CD4-positive, CD25-positive, alpha-beta regulatory T cell (primary cell): Measurements from ENCODE around the gene PLPP6. TPM values are rescaled to one million over a fixed set of nuclear protein-coding genes. Genes with fewer than 3 reads are reported as not detected.
A peak's percentile ranks its signal among the peaks of the same experiment; 100 is the strongest.

Source experiments
- ATAC-seq, 2 donors: fragments of 150-1000 bp; cut with Tn5 transposase; one replicate each; pipeline ENCODE4 v1.10.0; 2021; ENCODE audit warnings: low read depth in 2 of 2, moderate number of reproducible peaks in 2 of 2, moderate library complexity in 1 of 2
- DNase-seq, 3 donors: peaks; one replicate each; pipeline versions ENCODE4 v3.0.0 to v3.0.0-alpha.2; 2012 to 2022; ENCODE audit warnings: mixed read lengths in 1 of 3
- H3K27ac ChIP-seq: one replicate; pipeline ENCODE4 v1.7.0; 2013; ENCODE audit warnings: mild to moderate bottlenecking, low read length; ENCODE audit not compliant: insufficient read depth, poor library complexity, severe bottlenecking
- H3K27me3 ChIP-seq: one replicate; pipeline ENCODE4 v1.7.0; 2013; ENCODE audit warnings: low read length; ENCODE audit not compliant: control insufficient read depth, insufficient read depth
- H3K36me3 ChIP-seq: one replicate; pipeline ENCODE4 v1.7.0; 2013; ENCODE audit warnings: mild to moderate bottlenecking, low read length, moderate library complexity; ENCODE audit not compliant: control insufficient read depth, insufficient read depth
- H3K4me1 ChIP-seq: 2 replicates; pipeline ENCODE4 v1.7.0; 2013; ENCODE audit warnings: mild to moderate bottlenecking, low read length; ENCODE audit not compliant: insufficient read depth, control insufficient read depth, poor library complexity, severe bottlenecking
- H3K4me3 ChIP-seq: one replicate; pipeline ENCODE4 v1.7.0; 2013; ENCODE audit warnings: low read depth, mild to moderate bottlenecking, low read length, moderate library complexity
- H3K9me3 ChIP-seq, 2 experiments: 1 replicate in 1 of 2; 2 replicates in 1 of 2; pipeline ENCODE4 v1.7.0; 2013; ENCODE audit warnings: low read length in 2 of 2, mild to moderate bottlenecking in 1 of 2, moderate library complexity in 1 of 2; ENCODE audit not compliant: control insufficient read depth in 2 of 2
- H3K27ac Mint-ChIP-seq, 3 donors: one replicate each; pipeline ENCODE4 v1.8.0; 2020 to 2022; ENCODE audit warnings: mild to moderate bottlenecking in 3 of 3, mixed read lengths in 3 of 3, moderate library complexity in 2 of 3
- H3K27me3 Mint-ChIP-seq: one replicate; pipeline ENCODE4 v1.8.0; 2022; ENCODE audit warnings: mild to moderate bottlenecking, mixed read lengths
- H3K36me3 Mint-ChIP-seq: one replicate; pipeline ENCODE4 v1.8.0; 2020; ENCODE audit warnings: mixed read lengths
- H3K4me1 Mint-ChIP-seq, 4 donors: one replicate each; pipeline ENCODE4 v1.8.0; 2020 to 2022; ENCODE audit warnings: mixed read lengths in 4 of 4, mild to moderate bottlenecking in 1 of 4
- H3K4me3 Mint-ChIP-seq, 4 donors: one replicate each; pipeline ENCODE4 v1.8.0; 2020 to 2022; ENCODE audit warnings: mild to moderate bottlenecking in 4 of 4, mixed read lengths in 4 of 4, moderate library complexity in 3 of 4
- H3K9me3 Mint-ChIP-seq, 7 donors: one replicate each; pipeline ENCODE4 v1.8.0; 2020 to 2022; ENCODE audit warnings: mixed read lengths in 7 of 7, mild to moderate bottlenecking in 3 of 7, moderate library complexity in 2 of 7
- polyA plus RNA-seq, 4 donors: library from polyadenylated mRNA; unstranded; fragments of 300-500 nt; fragmentation: Illumina TruSeq; gene quantifications; one replicate each; pipeline ENCODE4 v1.2.3, GENCODE V29; 2021
- total RNA-seq: library from RNA; stranded (reverse); gene quantifications from one replicate; pipeline ENCODE4 v1.2.3, GENCODE V29; 2022

The PLPP6 gene
- total and polyA plus RNA-seq, 5 donors from 2014 or later, result 5.0 to 9.6 (median 8.7) TPM

GRCh38 chr9:4620881-4621555, 41.1 kb upstream of the PLPP6 start:
- H3K27me3 Mint-ChIP-seq, result peaks cover 1% of the 10 kb centered on the region
- H3K4me1 Mint-ChIP-seq, result peaks cover 5 to 16% (median 11%) of the 10 kb centered on the region in 4 donors
- no peaks in the 10 kb centered on the region for H3K27me3 ChIP-seq
- ATAC-seq (no peak), DNase-seq (no peak)
- no peaks in the 10 kb centered on the region for H3K36me3 Mint-ChIP-seq
- H3K27ac Mint-ChIP-seq, result peak overlapping the region in 2 of 3 donors; percentile 62 to 65
- no peaks in the 10 kb centered on the region for H3K9me3 ChIP-seq
- H3K9me3 Mint-ChIP-seq, result peaks cover 0 to 2% (median 0%) of the 10 kb centered on the region in 7 donors
- H3K4me1 ChIP-seq, result peaks cover 14% of the 10 kb centered on the region
- H3K4me3 ChIP-seq, result no peak overlapping the region
- H3K4me3 Mint-ChIP-seq, result no peak overlapping the region
- H3K36me3 ChIP-seq, result no peaks in the 10 kb centered on the region
- no peak overlapping the region for H3K27ac ChIP-seq

DNA sequence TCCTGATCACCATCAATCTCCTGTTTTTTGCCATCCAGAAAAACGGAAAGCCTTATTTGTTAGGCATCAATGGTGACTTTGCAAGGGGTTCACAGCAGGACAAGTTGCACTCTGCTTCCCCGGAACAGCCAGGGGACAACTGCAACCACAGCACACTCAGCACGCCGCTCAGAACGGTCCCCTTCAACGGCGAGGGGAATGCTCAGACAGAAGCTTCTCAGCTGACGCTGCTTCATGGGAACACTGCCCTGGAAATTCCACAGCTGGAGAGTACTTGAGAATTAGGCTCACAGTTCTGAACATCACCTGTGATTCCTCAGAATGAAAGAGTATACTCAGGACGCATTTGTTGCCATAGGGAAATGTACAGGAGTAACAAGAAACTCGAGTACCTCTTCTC, 40.1 kb upstream of the PLPP6 start:
- no peaks in the 10 kb centered on the region for H3K9me3 ChIP-seq
- Mint-ChIP-seq H3K27me3 (peaks cover 7% of the 10 kb centered on the region), H3K4me1 (peaks cover 5 to 16% (median 11%) of the 10 kb centered on the region in 4 donors), H3K9me3 (peaks cover 0 to 2% (median 0%) of the 10 kb centered on the region in 7 donors), H3K4me3 (no peak overlapping the region), H3K27ac (no peak overlapping the region), H3K36me3 (no peaks in the 10 kb centered on the region)
- no peaks in the 10 kb centered on the region for H3K27me3 ChIP-seq
- no peak overlapping the region for H3K27ac ChIP-seq
- H3K36me3 ChIP-seq, result no peaks in the 10 kb centered on the region
- H3K4me3 ChIP-seq, result no peak overlapping the region
- ATAC-seq (no peak), DNase-seq (no peak)
- H3K4me1 ChIP-seq, result peaks cover 14% of the 10 kb centered on the region

GRCh38 chr9:4630836-4631235, 31.3 kb upstream of the PLPP6 start:
- H3K9me3 Mint-ChIP-seq, result no peaks in the 10 kb centered on the region

GRCh38 chr9:4638968-4639367, 23.1 kb upstream of the PLPP6 start:
- Mint-ChIP-seq H3K4me1 (peaks cover 0 to 14% (median 7%) of the 10 kb centered on the region in 4 donors), H3K9me3 (no peaks in the 10 kb centered on the region), H3K36me3 (no peaks in the 10 kb centered on the region), H3K27ac (peak overlapping the region in 1 of 3 donors; percentile 22), H3K4me3 (no peak overlapping the region), H3K27me3 (no peaks in the 10 kb centered on the region)
- no peak for ATAC-seq
- H3K9me3 ChIP-seq, result no peaks in the 10 kb centered on the region
- no peak overlapping the region for H3K27ac ChIP-seq
- H3K27me3 ChIP-seq, result peaks cover 2% of the 10 kb centered on the region
- H3K36me3 ChIP-seq, result no peaks in the 10 kb centered on the region
- DNase-seq, result no peak
- no peak overlapping the region for H3K4me3 ChIP-seq
- H3K4me1 ChIP-seq, result peaks cover 11% of the 10 kb centered on the region

More at GRCh38 chr9:4630836-4631235, 31.3 kb upstream of the PLPP6 start:
- no peaks in the 10 kb centered on the region for H3K9me3 ChIP-seq
- H3K36me3 Mint-ChIP-seq, result no peaks in the 10 kb centered on the region
- H3K27me3 ChIP-seq, result peaks cover 2% of the 10 kb centered on the region
- peak overlapping the region in 1 of 3 donors; percentile 30 for H3K27ac Mint-ChIP-seq
- peaks cover 7% of the 10 kb centered on the region for H3K27me3 Mint-ChIP-seq
- H3K4me3 Mint-ChIP-seq, result no peak overlapping the region
- H3K4me3 ChIP-seq, result no peak overlapping the region
- no peak for DNase-seq
- ATAC-seq, result no peak
- peaks cover 0 to 5% (median 3%) of the 10 kb centered on the region in 4 donors for H3K4me1 Mint-ChIP-seq
- no peaks in the 10 kb centered on the region for H3K4me1 ChIP-seq
- H3K36me3 ChIP-seq, result no peaks in the 10 kb centered on the region
- no peak overlapping the region for H3K27ac ChIP-seq

- Mint-ChIP-seq H3K9me3 (no peaks in the 10 kb centered on the region), H3K4me3 (no peak overlapping the region), H3K36me3 (no peaks in the 10 kb centered on the region), H3K27me3 (no peaks in the 10 kb centered on the region), H3K4me1 (peaks cover 0 to 14% (median 7%) of the 10 kb centered on the region in 4 donors), H3K27ac (peak overlapping the region in 2 of 3 donors; percentile 22 to 28)
- Histone ChIP-seq H3K4me1 (peaks cover 11% of the 10 kb centered on the region), H3K27me3 (peaks cover 2% of the 10 kb centered on the region), H3K27ac (no peak overlapping the region), H3K4me3 (no peak overlapping the region), H3K9me3 (no peaks in the 10 kb centered on the region), H3K36me3 (no peaks in the 10 kb centered on the region)
- ATAC-seq, result no peak
- no peak for DNase-seq
These were observed 22.7 kb upstream of the PLPP6 start for GRCh38 chr9:4639420-4639819.

DNA sequence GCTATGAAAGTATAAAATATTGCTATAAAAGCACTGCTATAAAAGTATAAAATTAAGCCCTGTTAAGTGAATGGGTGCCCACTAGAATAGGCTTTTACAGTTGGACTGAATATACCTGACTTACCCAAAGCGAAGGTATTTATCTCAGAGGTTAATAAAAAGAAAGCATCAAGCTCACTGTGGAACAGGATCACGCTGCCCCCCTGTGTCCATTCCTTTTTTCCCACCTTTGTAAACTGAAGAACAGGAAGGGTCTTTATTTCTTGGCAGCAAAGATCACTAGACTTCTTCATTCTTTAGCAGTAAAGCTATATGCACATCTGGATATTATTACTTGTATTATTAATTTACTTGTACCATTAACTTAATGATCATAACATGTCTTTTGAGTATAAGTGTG, 22.1 kb upstream of the PLPP6 start:
- Histone ChIP-seq H3K4me3 (no peak overlapping the region), H3K36me3 (no peaks in the 10 kb centered on the region), H3K9me3 (no peaks in the 10 kb centered on the region), H3K27me3 (peaks cover 2% of the 10 kb centered on the region), H3K27ac (no peak overlapping the region), H3K4me1 (peaks cover 11% of the 10 kb centered on the region)
- H3K4me3 Mint-ChIP-seq, result no peak overlapping the region
- no peak overlapping the region for H3K27ac Mint-ChIP-seq
- no peaks in the 10 kb centered on the region for H3K9me3 Mint-ChIP-seq
- DNase-seq (peak; percentile 27 to 68 (median 53)), ATAC-seq (peak in 1 of 2 donors; percentile 50)
- H3K27me3 Mint-ChIP-seq, result no peaks in the 10 kb centered on the region
- peaks cover 0 to 14% (median 7%) of the 10 kb centered on the region in 4 donors for H3K4me1 Mint-ChIP-seq
- no peaks in the 10 kb centered on the region for H3K36me3 Mint-ChIP-seq

DNA sequence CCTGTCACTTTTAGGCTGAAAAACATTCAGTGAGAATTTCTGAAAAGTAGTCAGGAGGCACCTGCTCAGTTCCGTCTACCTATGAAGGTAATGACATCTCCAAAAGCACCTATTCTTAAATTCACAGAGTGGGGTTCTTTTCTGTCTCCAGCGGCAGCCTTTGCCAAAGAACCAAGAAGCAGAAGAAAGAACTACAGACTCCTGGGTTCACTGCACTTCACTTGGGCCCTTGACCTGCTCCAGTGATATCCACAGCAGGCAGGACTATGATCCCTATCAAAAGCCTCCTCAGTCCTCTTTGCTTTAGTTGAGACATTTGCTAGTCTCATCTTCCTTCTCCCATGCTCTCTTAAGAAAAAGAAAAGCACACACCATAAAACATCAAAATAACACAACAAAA, 19.7 kb upstream of the PLPP6 start:
- H3K36me3 Mint-ChIP-seq, result no peaks in the 10 kb centered on the region
- no peaks in the 10 kb centered on the region for H3K9me3 Mint-ChIP-seq
- H3K36me3 ChIP-seq, result no peaks in the 10 kb centered on the region
- H3K9me3 ChIP-seq, result no peaks in the 10 kb centered on the region
- no peaks in the 10 kb centered on the region for H3K27me3 Mint-ChIP-seq
- DNase-seq (no peak), ATAC-seq (no peak)
- H3K4me3 ChIP-seq, result no peak overlapping the region
- no peaks in the 10 kb centered on the region for H3K27me3 ChIP-seq
- H3K4me1 ChIP-seq, result peaks cover 11% of the 10 kb centered on the region
- no peak overlapping the region for H3K27ac Mint-ChIP-seq
- peaks cover 0 to 14% (median 7%) of the 10 kb centered on the region in 4 donors for H3K4me1 Mint-ChIP-seq
- no peak overlapping the region for H3K4me3 Mint-ChIP-seq
- no peak overlapping the region for H3K27ac ChIP-seq

- no peak overlapping the region for H3K4me3 Mint-ChIP-seq
- H3K36me3 ChIP-seq, result no peaks in the 10 kb centered on the region
- H3K9me3 Mint-ChIP-seq, result no peaks in the 10 kb centered on the region
- H3K4me3 ChIP-seq, result no peak overlapping the region
- H3K27ac ChIP-seq, result no peak overlapping the region
- no peak for ATAC-seq
- peaks cover 0 to 7% (median 0%) of the 10 kb centered on the region in 4 donors for H3K4me1 Mint-ChIP-seq
- H3K9me3 ChIP-seq, result no peaks in the 10 kb centered on the region
- no peaks in the 10 kb centered on the region for H3K4me1 ChIP-seq
- peaks cover 9% of the 10 kb centered on the region for H3K27me3 Mint-ChIP-seq
- no peak for DNase-seq
- peaks cover 2% of the 10 kb centered on the region for H3K27me3 ChIP-seq
- peaks cover 4% of the 10 kb centered on the region for H3K36me3 Mint-ChIP-seq
- no peak overlapping the region for H3K27ac Mint-ChIP-seq
These were observed 8.0 kb upstream of the PLPP6 start for GRCh38 chr9:4654084-4654483.
